Activated CD4-positive, CD25-positive, alpha-beta regulatory T cell treated with anti-CD3 and anti-CD28 coated beads, Interleukin-2, amount 50 U/mL, for 16 hours (primary cell): Measurements from ENCODE around the gene HDAC4.

Experiments
- DNase-seq: peaks from one replicate; pipeline ENCODE4 v3.0.0-alpha.2; 2020; ENCODE audit warnings: low read depth, low spot score

HDAC4 gene

GRCh38 chr2:239109928-239110545 lies 290.8 kb downstream of the HDAC4 start:
- DNase-seq, result no peak

- DNase-seq, result no peak
Measured at GRCh38 chr2:239109041-239109927, 291.5 kb downstream of the HDAC4 start.

GRCh38 chr2:239108459-239108858 lies 292.4 kb downstream of the HDAC4 start:
- no peak for DNase-seq

- no peak for DNase-seq
Measured at GRCh38 chr2:239107936-239108335, 292.9 kb downstream of the HDAC4 start.

- DNase-seq, result no peak
Measured at GRCh38 chr2:239106966-239107365, 293.9 kb downstream of the HDAC4 start.

GRCh38 chr2:239106314-239106908 lies 294.4 kb downstream of the HDAC4 start:
- no peak for DNase-seq

GRCh38 chr2:239105234-239105633 lies 295.6 kb downstream of the HDAC4 start:
- DNase-seq, result no peak

- no peak for DNase-seq
Measured at GRCh38 chr2:239104800-239105199, 296.0 kb downstream of the HDAC4 start.

- no peak for DNase-seq
Measured at GRCh38 chr2:239103125-239104098, 297.4 kb downstream of the HDAC4 start.

- DNase-seq, result no peak
Measured at GRCh38 chr2:239102266-239102665, 298.6 kb downstream of the HDAC4 start.

- DNase-seq, result no peak
Measured at GRCh38 chr2:239101807-239102206, 299.0 kb downstream of the HDAC4 start.

GRCh38 chr2:239101071-239101470 lies 299.7 kb downstream of the HDAC4 start:
- no peak for DNase-seq

- no peak for DNase-seq
Measured at GRCh38 chr2:239099474-239099873, 301.3 kb downstream of the HDAC4 start.

- DNase-seq, result no peak
Measured at GRCh38 chr2:239098288-239098970, 302.4 kb downstream of the HDAC4 start.

- no peak for DNase-seq
Measured at GRCh38 chr2:239097428-239097696, 303.5 kb downstream of the HDAC4 start.

- no peak for DNase-seq
Measured at GRCh38 chr2:239096676-239097427, 304.0 kb downstream of the HDAC4 start.

- no peak for DNase-seq
Measured at GRCh38 chr2:239095460-239096081, 305.2 kb downstream of the HDAC4 start.

- DNase-seq, result no peak
Measured at GRCh38 chr2:239094867-239095266, 306.0 kb downstream of the HDAC4 start.

GRCh38 chr2:239093952-239094351 lies 306.9 kb downstream of the HDAC4 start:
- DNase-seq, result no peak

GRCh38 chr2:239093542-239093941 lies 307.3 kb downstream of the HDAC4 start:
- no peak for DNase-seq
